ENCODE results near the gene SH2D1A. TPM values are rescaled to one million over a fixed set of nuclear protein-coding genes. Genes with fewer than 3 reads are reported as not detected.

SH2D1A gene
- total RNA-seq, 2 experiments from 2014 or later = 0.63 to 4.3 TPM

DNA sequence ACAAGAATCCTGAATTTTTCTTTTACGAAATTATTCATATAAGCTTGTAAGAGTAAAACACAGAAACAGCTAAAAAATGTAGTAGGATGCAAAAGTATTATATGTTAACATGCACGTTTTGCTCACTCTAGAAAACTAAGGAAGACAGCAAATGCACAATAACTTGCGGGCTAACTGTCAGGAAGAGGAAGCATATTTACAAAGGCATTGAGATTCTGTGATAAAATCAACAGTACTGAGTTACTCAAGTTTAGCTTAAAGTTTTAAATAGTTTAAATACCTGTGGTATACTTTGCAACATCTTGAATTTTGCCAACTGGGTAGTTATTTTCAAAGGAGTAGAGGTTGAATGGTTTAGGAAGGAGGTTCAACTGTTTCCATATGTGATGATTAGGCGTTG is 37.0 kb downstream of the SH2D1A start:
- no peak overlapping the region for H3K4me2 ChIP-seq (ENCODE audit: low read length)
- ChIA-PET POLR2A (interaction anchor here (1.3 kb wide), 1 partner anchor 12 kb away, joined by 4 read pairs; no protein-coding TSS in a partner anchor), CTCF (ENCODE audit: unreplicated experiment) (no interaction called here)
- no peaks in the 10 kb centered on the region for H3K79me2 ChIP-seq (ENCODE audit: insufficient read depth, low read depth, low read length)
- H3K9me2 ChIP-seq (ENCODE audit: insufficient read depth, low read length) = no peaks in the 10 kb centered on the region
- H3K27ac ChIP-seq (ENCODE audit: low read depth, low read length, poor library complexity, severe bottlenecking) = no peak overlapping the region
- DNase-seq (ENCODE audit: low spot score) = no peak
- intact Hi-C loops (cut with micrococcal nuclease; ENCODE audit: unreplicated experiment) = no loop called here
- peaks cover 38% of the 10 kb centered on the region for H3K4me1 ChIP-seq (ENCODE audit: insufficient read depth, low read length, poor library complexity, severe bottlenecking)
- no TSS peak for BruUV-seq (replicated peaks)
- TF ChIP-seq, protein P1, sequence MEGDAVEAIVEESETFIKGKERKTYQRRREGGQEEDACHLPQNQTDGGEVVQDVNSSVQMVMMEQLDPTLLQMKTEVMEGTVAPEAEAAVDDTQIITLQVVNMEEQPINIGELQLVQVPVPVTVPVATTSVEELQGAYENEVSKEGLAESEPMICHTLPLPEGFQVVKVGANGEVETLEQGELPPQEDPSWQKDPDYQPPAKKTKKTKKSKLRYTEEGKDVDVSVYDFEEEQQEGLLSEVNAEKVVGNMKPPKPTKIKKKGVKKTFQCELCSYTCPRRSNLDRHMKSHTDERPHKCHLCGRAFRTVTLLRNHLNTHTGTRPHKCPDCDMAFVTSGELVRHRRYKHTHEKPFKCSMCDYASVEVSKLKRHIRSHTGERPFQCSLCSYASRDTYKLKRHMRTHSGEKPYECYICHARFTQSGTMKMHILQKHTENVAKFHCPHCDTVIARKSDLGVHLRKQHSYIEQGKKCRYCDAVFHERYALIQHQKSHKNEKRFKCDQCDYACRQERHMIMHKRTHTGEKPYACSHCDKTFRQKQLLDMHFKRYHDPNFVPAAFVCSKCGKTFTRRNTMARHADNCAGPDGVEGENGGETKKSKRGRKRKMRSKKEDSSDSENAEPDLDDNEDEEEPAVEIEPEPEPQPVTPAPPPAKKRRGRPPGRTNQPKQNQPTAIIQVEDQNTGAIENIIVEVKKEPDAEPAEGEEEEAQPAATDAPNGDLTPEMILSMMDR (conservative IDR thresholded peaks at IDR 0.05; ENCODE audit: low read length) = no peak
- TF ChIP-seq EZH2phosphoT487 (IDR thresholded peaks at IDR 0.05; ENCODE audit: borderline replicate concordance, low read depth, low read length) = no peak
- no peaks in the 10 kb centered on the region for H3K36me3 ChIP-seq (ENCODE audit: insufficient read depth, low read length)
- H2AFZ ChIP-seq (ENCODE audit: low read length) = peak overlapping the region; percentile 87; the same call in 1 of the 2 replicates
- no peak overlapping the region for H3K4me3 ChIP-seq (ENCODE audit: low read depth, low read length, poor library complexity, severe bottlenecking)
- no peaks in the 10 kb centered on the region for H4K20me1 ChIP-seq (ENCODE audit: insufficient read depth, low read length)
- H3K9me3 ChIP-seq (ENCODE audit: low read length) = no peaks in the 10 kb centered on the region

DNA sequence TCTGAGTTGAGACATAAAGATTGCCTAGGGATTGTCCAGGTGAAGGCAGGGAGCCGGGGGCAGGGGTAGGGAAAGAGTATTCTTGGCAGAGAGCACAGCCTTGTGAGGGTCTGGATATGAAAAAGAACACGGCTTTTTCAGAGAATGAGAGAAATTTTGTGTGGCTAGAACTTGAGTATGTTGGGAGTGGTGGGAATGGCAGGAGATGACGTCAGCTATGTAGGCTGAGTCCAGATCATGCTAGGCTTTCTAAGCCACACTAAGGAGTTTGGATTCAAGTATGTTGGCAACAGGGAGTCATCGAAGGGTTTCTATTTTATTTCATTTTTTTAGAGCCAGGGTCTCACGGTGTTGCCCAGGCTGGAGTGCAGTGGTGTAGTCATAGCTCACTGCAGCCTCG is 40.0 kb downstream of the SH2D1A start:
- Histone ChIP-seq H4K20me1 (ENCODE audit: insufficient read depth, low read length) (no peaks in the 10 kb centered on the region), H3K79me2 (ENCODE audit: insufficient read depth, low read depth, low read length) (no peaks in the 10 kb centered on the region), H3K36me3 (ENCODE audit: insufficient read depth, low read length) (no peaks in the 10 kb centered on the region), H3K9me2 (ENCODE audit: insufficient read depth, low read length) (no peaks in the 10 kb centered on the region), H3K4me2 (ENCODE audit: low read length) (no peak overlapping the region), H3K9me3 (ENCODE audit: low read length) (no peaks in the 10 kb centered on the region), H3K4me1 (ENCODE audit: insufficient read depth, low read length, poor library complexity, severe bottlenecking) (peaks cover 49% of the 10 kb centered on the region), H3K27ac (ENCODE audit: low read depth, low read length, poor library complexity, severe bottlenecking) (no peak overlapping the region), H2AFZ (ENCODE audit: low read length) (0 out of 2 replicates have a peak overlapping the region, but pooled peaks have one; percentile 74), H3K4me3 (ENCODE audit: low read depth, low read length, poor library complexity, severe bottlenecking) (no peak overlapping the region)
- CTCF ChIA-PET (ENCODE audit: unreplicated experiment) = no interaction called here
- TF ChIP-seq, protein P1 (conservative IDR thresholded peaks at IDR 0.05; ENCODE audit: low read length) = no peak
- TF ChIP-seq EZH2phosphoT487 (IDR thresholded peaks at IDR 0.05; ENCODE audit: borderline replicate concordance, low read depth, low read length) = no peak
- DNase-seq (ENCODE audit: low spot score) = no peak
- BruUV-seq (replicated peaks) = no TSS peak
- intact Hi-C loops (cut with micrococcal nuclease; ENCODE audit: unreplicated experiment) = loop anchor here (5.0 kb wide), 1 partner anchor 746 kb away; no protein-coding TSS in a partner anchor
- POLR2A ChIA-PET = interaction anchor here (1.1 kb wide), 1 partner anchor 10 kb away, joined by 3 read pairs; no protein-coding TSS in a partner anchor

DNA sequence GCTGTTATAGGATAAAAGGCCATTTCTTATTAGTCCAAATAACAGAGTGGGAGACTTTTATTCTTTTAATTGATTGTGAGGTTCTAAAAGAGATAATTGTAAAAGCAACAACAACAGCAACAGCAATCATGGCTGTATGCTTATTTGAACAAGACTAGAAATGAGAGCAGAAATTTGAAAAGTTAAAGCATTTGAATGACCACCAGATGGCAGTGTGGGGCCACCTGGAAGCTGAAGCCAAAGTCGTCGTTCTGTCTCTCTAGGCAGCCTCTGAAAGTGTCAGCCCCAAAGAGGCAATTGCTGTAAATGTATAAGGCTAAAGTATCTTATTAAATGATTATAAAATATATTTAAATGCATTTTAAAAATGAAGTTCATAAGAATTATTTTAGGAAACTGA is 42.2 kb downstream of the SH2D1A start:
- Histone ChIP-seq H3K79me2 (ENCODE audit: insufficient read depth, low read depth, low read length) (no peaks in the 10 kb centered on the region), H3K4me2 (ENCODE audit: low read length) (peak overlapping the region; percentile 64), H3K9me2 (ENCODE audit: insufficient read depth, low read length) (no peaks in the 10 kb centered on the region), H3K27ac (ENCODE audit: low read depth, low read length, poor library complexity, severe bottlenecking) (peak overlapping the region; percentile 59), H3K4me3 (ENCODE audit: low read depth, low read length, poor library complexity, severe bottlenecking) (no peak overlapping the region), H3K36me3 (ENCODE audit: insufficient read depth, low read length) (no peaks in the 10 kb centered on the region), H4K20me1 (ENCODE audit: insufficient read depth, low read length) (no peaks in the 10 kb centered on the region), H3K4me1 (ENCODE audit: insufficient read depth, low read length, poor library complexity, severe bottlenecking) (peaks cover 64% of the 10 kb centered on the region), H3K9me3 (ENCODE audit: low read length) (no peaks in the 10 kb centered on the region), H2AFZ (ENCODE audit: low read length) (peak overlapping the region; percentile 87)
- intact Hi-C loops (cut with micrococcal nuclease; ENCODE audit: unreplicated experiment) = loop anchor here (5.0 kb wide), 1 partner anchor 744 kb away; no protein-coding TSS in a partner anchor
- ChIA-PET CTCF (ENCODE audit: unreplicated experiment) (no interaction called here), POLR2A (no interaction called here)
- BruUV-seq (replicated peaks) = no TSS peak
- TF ChIP-seq, protein P1 (conservative IDR thresholded peaks at IDR 0.05; ENCODE audit: low read length) = peak; percentile 78
- TF ChIP-seq EZH2phosphoT487 (IDR thresholded peaks at IDR 0.05; ENCODE audit: borderline replicate concordance, low read depth, low read length) = no peak
- DNase-seq (ENCODE audit: low spot score) = peak; percentile 79

Measured in OCI-LY7 (cell line).